ENCODE measurements around the gene NPAS2. TPM values are rescaled to one million over a fixed set of nuclear protein-coding genes. Genes with fewer than 3 reads are reported as not detected.
A peak's percentile ranks its signal among the peaks of the same experiment; 100 is the strongest.

NPAS2 gene
- total RNA-seq, 1 experiment from 2014 or later: 12.3 TPM

GRCh38 chr2:100814453-100814852, 5.5 kb upstream of the NPAS2 start:
- ChIA-PET POLR2A (interaction anchor here (0.9 to 1.6 kb wide), 2 partner anchors 13 to 19 kb away, joined by 3 read pairs; no protein-coding TSS in a partner anchor), CTCF (no interaction called here)
- Mint-ChIP-seq H3K27ac (ENCODE audit: low read depth, unreplicated experiment) (no peak overlapping the region), H3K4me1 (ENCODE audit: insufficient read depth, unreplicated experiment) (peaks cover 19% of the 10 kb centered on the region), H3K27me3 (ENCODE audit: insufficient read depth, unreplicated experiment) (no peaks in the 10 kb centered on the region), H3K4me3 (ENCODE audit: unreplicated experiment) (no peak overlapping the region), H3K36me3 (ENCODE audit: insufficient read depth, unreplicated experiment) (no peaks in the 10 kb centered on the region), H3K9me3 (ENCODE audit: unreplicated experiment) (peaks cover 8% of the 10 kb centered on the region)
- intact Hi-C loops (cut with micrococcal nuclease): no loop called here
- BruUV-seq (replicated peaks): no TSS peak
- DNase-seq (ENCODE audit: unreplicated experiment): no peak
- TF ChIP-seq CTCF (IDR thresholded peaks at IDR 0.05; ENCODE audit: unreplicated experiment): no peak

DNA sequence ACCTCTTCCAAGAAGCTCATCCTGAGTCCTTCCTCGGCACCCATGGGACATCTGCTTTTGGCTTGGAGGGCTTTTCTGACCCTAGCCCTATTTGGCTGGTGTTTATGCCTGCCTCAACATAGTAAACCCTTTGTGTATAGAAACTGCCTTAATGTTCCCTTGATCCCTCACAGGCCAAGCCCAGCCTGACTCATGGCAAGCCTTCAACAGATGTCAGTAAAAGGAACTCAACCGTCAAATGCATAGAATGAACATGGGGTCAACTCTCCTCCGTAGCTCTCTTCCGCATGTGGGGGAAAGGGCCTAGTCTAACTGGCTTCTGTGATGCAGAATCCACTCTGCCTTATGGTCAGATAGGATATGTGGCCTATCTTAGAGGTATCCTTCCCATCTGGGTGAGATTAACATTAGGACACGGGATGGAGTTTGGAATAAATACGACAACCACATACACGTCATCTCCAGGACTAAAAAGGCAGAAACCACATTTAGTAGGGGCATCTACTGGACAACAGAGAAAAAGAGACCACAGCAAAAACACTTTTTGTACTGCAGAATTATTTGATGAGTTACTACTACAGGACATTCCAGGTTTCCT, 2.5 kb upstream of the NPAS2 start:
- DNase-seq (ENCODE audit: unreplicated experiment): no peak
- no peaks in the 10 kb centered on the region for H3K9me3 Mint-ChIP-seq (ENCODE audit: unreplicated experiment)
- intact Hi-C loops (cut with micrococcal nuclease): no loop called here
- CTCF ChIA-PET: interaction anchor here (0.6 to 2.1 kb wide), 3 partner anchors 28 to 86 kb away, joined by 3 to 9 read pairs (median 3); no protein-coding TSS in a partner anchor
- H3K36me3 Mint-ChIP-seq (ENCODE audit: insufficient read depth, unreplicated experiment): peaks cover 6% of the 10 kb centered on the region
- H3K4me1 Mint-ChIP-seq (ENCODE audit: insufficient read depth, unreplicated experiment): peaks cover 29% of the 10 kb centered on the region
- BruUV-seq (replicated peaks): no TSS peak
- POLR2A ChIA-PET: interaction anchor here (0.6 to 1.8 kb wide), 8 partner anchors 9 to 199 kb away, joined by 3 to 17 read pairs (median 4); no protein-coding TSS in a partner anchor
- TF ChIP-seq CTCF (IDR thresholded peaks at IDR 0.05; ENCODE audit: unreplicated experiment): no peak
- no peaks in the 10 kb centered on the region for H3K27me3 Mint-ChIP-seq (ENCODE audit: insufficient read depth, unreplicated experiment)
- peak overlapping the region; percentile 83 for H3K4me3 Mint-ChIP-seq (ENCODE audit: unreplicated experiment)
- H3K27ac Mint-ChIP-seq (ENCODE audit: low read depth, unreplicated experiment): no peak overlapping the region

GRCh38 chr2:100818003-100818605, 1.8 kb upstream of the NPAS2 start:
- BruUV-seq (replicated peaks): TSS peak; percentile 35
- no peaks in the 10 kb centered on the region for H3K9me3 Mint-ChIP-seq (ENCODE audit: unreplicated experiment)
- H3K27ac Mint-ChIP-seq (ENCODE audit: low read depth, unreplicated experiment): no peak overlapping the region
- H3K36me3 Mint-ChIP-seq (ENCODE audit: insufficient read depth, unreplicated experiment): peaks cover 6% of the 10 kb centered on the region
- DNase-seq (ENCODE audit: unreplicated experiment): peak; percentile 16
- peaks cover 35% of the 10 kb centered on the region for H3K4me1 Mint-ChIP-seq (ENCODE audit: insufficient read depth, unreplicated experiment)
- H3K27me3 Mint-ChIP-seq (ENCODE audit: insufficient read depth, unreplicated experiment): no peaks in the 10 kb centered on the region
- intact Hi-C loops (cut with micrococcal nuclease): loop anchor here (1.0 to 2.0 kb wide), 3 partner anchors 65 to 167 kb away; no protein-coding TSS in a partner anchor
- ChIA-PET CTCF (interaction anchor here (1.1 to 2.1 kb wide), 3 partner anchors 11 to 87 kb away, joined by 3 to 9 read pairs (median 4); no protein-coding TSS in a partner anchor), POLR2A (interaction anchor here (1.0 to 1.8 kb wide), 9 partner anchors 15 to 307 kb away, joined by 3 to 17 read pairs (median 5); no protein-coding TSS in a partner anchor)
- no peak for TF ChIP-seq CTCF (IDR thresholded peaks at IDR 0.05; ENCODE audit: unreplicated experiment)
- peak overlapping the region; percentile 83 for H3K4me3 Mint-ChIP-seq (ENCODE audit: unreplicated experiment)

All from MCF 10A (cell line).